ENCODE data around the gene CXCL1. TPM values are rescaled to one million over a fixed set of nuclear protein-coding genes. Genes with fewer than 3 reads are reported as not detected.
"Not testable (repeated sequence)": the region's sequence is repeated elsewhere in the genome, so short reads cannot be mapped to it uniquely, and the experiment has no call there.

CXCL1 gene
- total and polyA plus RNA-seq, 4 donors: 1.2 to 4.8 (median 1.7) TPM

- WGBS (ENCODE audit: insufficient coverage): no CpG with 5 or more reads among the region's 2 CpGs
These were observed 24.8 kb downstream of the CXCL1 start for GRCh38 chr4:73894001-73894400.

GRCh38 chr4:73895201-73896175 lies 26.3 kb downstream of the CXCL1 start:
- 80% methylated on average over 6 of the region's 9 CpGs for WGBS (ENCODE audit: insufficient coverage)
- no peaks in the 10 kb centered on the region for H3K27me3 ChIP-seq (ENCODE audit: control insufficient read depth, insufficient read depth, low read length)
- H3K27ac ChIP-seq (ENCODE audit: low read depth, low read length): no peak overlapping the region
- H3K4me3 ChIP-seq (ENCODE audit: low read depth, low read length): no peak overlapping the region
- H3K4me1 ChIP-seq (ENCODE audit: control insufficient read depth, insufficient read depth, low read length): no peaks in the 10 kb centered on the region
- no peak for DNase-seq (ENCODE audit: low read depth in 4 of 6, low spot score in 6 of 6)
- H3K36me3 ChIP-seq (ENCODE audit: control insufficient read depth, insufficient read depth, low read length): no peaks in the 10 kb centered on the region
- H3K9me3 ChIP-seq (ENCODE audit: control insufficient read depth, insufficient read depth, low read length): no peaks in the 10 kb centered on the region

More at GRCh38 chr4:73894001-73894400, 24.8 kb downstream of the CXCL1 start:
- no peak overlapping the region for H3K27ac ChIP-seq (ENCODE audit: low read depth, low read length)
- DNase-seq (ENCODE audit: low read depth in 4 of 6, low spot score in 6 of 6): no peak
- no peaks in the 10 kb centered on the region for H3K27me3 ChIP-seq (ENCODE audit: control insufficient read depth, insufficient read depth, low read length)
- no peak overlapping the region for H3K4me3 ChIP-seq (ENCODE audit: low read depth, low read length)
- no peaks in the 10 kb centered on the region for H3K4me1 ChIP-seq (ENCODE audit: control insufficient read depth, insufficient read depth, low read length)
- no peaks in the 10 kb centered on the region for H3K36me3 ChIP-seq (ENCODE audit: control insufficient read depth, insufficient read depth, low read length)
- no peaks in the 10 kb centered on the region for H3K9me3 ChIP-seq (ENCODE audit: control insufficient read depth, insufficient read depth, low read length)

GRCh38 chr4:73896416-73896815 lies 27.2 kb downstream of the CXCL1 start:
- Histone ChIP-seq H3K36me3 (ENCODE audit: control insufficient read depth, insufficient read depth, low read length) (no peaks in the 10 kb centered on the region), H3K4me1 (ENCODE audit: control insufficient read depth, insufficient read depth, low read length) (no peaks in the 10 kb centered on the region), H3K27ac (ENCODE audit: low read depth, low read length) (no peak overlapping the region), H3K4me3 (ENCODE audit: low read depth, low read length) (no peak overlapping the region), H3K27me3 (ENCODE audit: control insufficient read depth, insufficient read depth, low read length) (no peaks in the 10 kb centered on the region), H3K9me3 (ENCODE audit: control insufficient read depth, insufficient read depth, low read length) (no peaks in the 10 kb centered on the region)
- no CpG with 5 or more reads among the region's 2 CpGs for WGBS (ENCODE audit: insufficient coverage)
- no peak for DNase-seq (ENCODE audit: low read depth in 4 of 6, low spot score in 6 of 6)

GRCh38 chr4:73897380-73898136 lies 28.4 kb downstream of the CXCL1 start:
- H3K27ac ChIP-seq (ENCODE audit: low read depth, low read length): no peak overlapping the region
- no peaks in the 10 kb centered on the region for H3K27me3 ChIP-seq (ENCODE audit: control insufficient read depth, insufficient read depth, low read length)
- no peak for DNase-seq (ENCODE audit: low read depth in 4 of 6, low spot score in 6 of 6)
- no peak overlapping the region for H3K4me3 ChIP-seq (ENCODE audit: low read depth, low read length)
- no peaks in the 10 kb centered on the region for H3K36me3 ChIP-seq (ENCODE audit: control insufficient read depth, insufficient read depth, low read length)
- H3K9me3 ChIP-seq (ENCODE audit: control insufficient read depth, insufficient read depth, low read length): no peaks in the 10 kb centered on the region
- WGBS (ENCODE audit: insufficient coverage): no CpG with 5 or more reads among the region's 4 CpGs
- H3K4me1 ChIP-seq (ENCODE audit: control insufficient read depth, insufficient read depth, low read length): no peaks in the 10 kb centered on the region

GRCh38 chr4:73899338-73899737 lies 30.1 kb downstream of the CXCL1 start:
- not testable (repeated sequence) for DNase-seq (ENCODE audit: low read depth in 4 of 6, low spot score in 6 of 6); H3K27ac ChIP-seq (ENCODE audit: low read depth, low read length); H3K9me3 ChIP-seq (ENCODE audit: control insufficient read depth, insufficient read depth, low read length); H3K4me1 ChIP-seq (ENCODE audit: control insufficient read depth, insufficient read depth, low read length); H3K36me3 ChIP-seq (ENCODE audit: control insufficient read depth, insufficient read depth, low read length); H3K27me3 ChIP-seq (ENCODE audit: control insufficient read depth, insufficient read depth, low read length); H3K4me3 ChIP-seq (ENCODE audit: low read depth, low read length)
- WGBS (ENCODE audit: insufficient coverage): 100% methylated on average over 1 of the region's 3 CpGs

- Histone ChIP-seq H3K9me3 (ENCODE audit: control insufficient read depth, insufficient read depth, low read length) (no peaks in the 10 kb centered on the region), H3K27me3 (ENCODE audit: control insufficient read depth, insufficient read depth, low read length) (no peaks in the 10 kb centered on the region), H3K4me3 (ENCODE audit: low read depth, low read length) (no peak overlapping the region), H3K4me1 (ENCODE audit: control insufficient read depth, insufficient read depth, low read length) (no peaks in the 10 kb centered on the region), H3K27ac (ENCODE audit: low read depth, low read length) (no peak overlapping the region), H3K36me3 (ENCODE audit: control insufficient read depth, insufficient read depth, low read length) (no peaks in the 10 kb centered on the region)
- no peak for DNase-seq (ENCODE audit: low read depth in 4 of 6, low spot score in 6 of 6)
- WGBS (ENCODE audit: insufficient coverage): 92% methylated on average over 2 of the region's 5 CpGs
These were observed 31.8 kb downstream of the CXCL1 start for GRCh38 chr4:73901031-73901430.

GRCh38 chr4:73902038-73902637 lies 32.9 kb downstream of the CXCL1 start:
- Histone ChIP-seq H3K27ac (ENCODE audit: low read depth, low read length) (no peak overlapping the region), H3K36me3 (ENCODE audit: control insufficient read depth, insufficient read depth, low read length) (no peaks in the 10 kb centered on the region), H3K4me3 (ENCODE audit: low read depth, low read length) (no peak overlapping the region), H3K4me1 (ENCODE audit: control insufficient read depth, insufficient read depth, low read length) (no peaks in the 10 kb centered on the region), H3K27me3 (ENCODE audit: control insufficient read depth, insufficient read depth, low read length) (no peaks in the 10 kb centered on the region), H3K9me3 (ENCODE audit: control insufficient read depth, insufficient read depth, low read length) (no peaks in the 10 kb centered on the region)
- WGBS (ENCODE audit: insufficient coverage): 88% methylated on average over 1 of the region's 1 CpG
- DNase-seq (ENCODE audit: low read depth in 4 of 6, low spot score in 6 of 6): no peak

- H3K4me1 ChIP-seq (ENCODE audit: control insufficient read depth, insufficient read depth, low read length): no peaks in the 10 kb centered on the region
- peak in 1 of 6 donors; percentile 23 for DNase-seq (ENCODE audit: low read depth in 4 of 6, low spot score in 6 of 6)
- no peaks in the 10 kb centered on the region for H3K9me3 ChIP-seq (ENCODE audit: control insufficient read depth, insufficient read depth, low read length)
- no peaks in the 10 kb centered on the region for H3K27me3 ChIP-seq (ENCODE audit: control insufficient read depth, insufficient read depth, low read length)
- WGBS (ENCODE audit: insufficient coverage): 11% methylated on average over 1 of the region's 3 CpGs
- H3K36me3 ChIP-seq (ENCODE audit: control insufficient read depth, insufficient read depth, low read length): no peaks in the 10 kb centered on the region
- no peak overlapping the region for H3K4me3 ChIP-seq (ENCODE audit: low read depth, low read length)
- H3K27ac ChIP-seq (ENCODE audit: low read depth, low read length): no peak overlapping the region
These were observed 33.8 kb downstream of the CXCL1 start for GRCh38 chr4:73902817-73903547.

- H3K27ac ChIP-seq (ENCODE audit: low read depth, low read length): no peak overlapping the region
- no peaks in the 10 kb centered on the region for H3K27me3 ChIP-seq (ENCODE audit: control insufficient read depth, insufficient read depth, low read length)
- WGBS (ENCODE audit: insufficient coverage): no CpG with 5 or more reads among the region's 4 CpGs
- no peaks in the 10 kb centered on the region for H3K4me1 ChIP-seq (ENCODE audit: control insufficient read depth, insufficient read depth, low read length)
- no peak for DNase-seq (ENCODE audit: low read depth in 4 of 6, low spot score in 6 of 6)
- no peak overlapping the region for H3K4me3 ChIP-seq (ENCODE audit: low read depth, low read length)
- H3K9me3 ChIP-seq (ENCODE audit: control insufficient read depth, insufficient read depth, low read length): no peaks in the 10 kb centered on the region
- H3K36me3 ChIP-seq (ENCODE audit: control insufficient read depth, insufficient read depth, low read length): no peaks in the 10 kb centered on the region
These were observed 35.3 kb downstream of the CXCL1 start for GRCh38 chr4:73904491-73904890.
